ENCODE measurements around the gene GPC5. TPM values are rescaled to one million over a fixed set of nuclear protein-coding genes. Genes with fewer than 3 reads are reported as not detected.
"Not testable (repeated sequence)": the region's sequence is repeated elsewhere in the genome, so short reads cannot be mapped to it uniquely, and the experiment has no call there.

Gene GPC5
- total RNA-seq, 1 donor from 2014 or later: 2.5 TPM

DNA sequence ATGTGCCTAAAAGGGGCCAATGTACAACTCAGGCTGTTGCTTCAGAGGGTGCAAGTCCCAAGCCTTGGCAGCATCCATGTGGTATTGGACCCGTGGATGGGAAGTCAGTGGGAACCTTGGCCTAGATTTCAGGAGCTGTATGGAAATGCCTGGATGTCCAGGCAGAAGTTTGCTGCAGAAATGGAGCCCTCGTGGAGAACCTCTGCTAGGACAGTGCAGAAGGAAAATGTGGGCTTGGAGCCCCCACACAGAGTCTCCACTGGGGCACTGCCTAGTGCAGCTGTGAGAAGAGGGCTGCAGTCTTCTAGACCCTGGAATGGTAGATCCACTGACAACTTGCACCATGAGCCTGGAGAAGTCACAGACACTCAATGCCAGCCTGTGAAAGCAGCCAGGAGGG, 28.5 kb downstream of the GPC5 start:
- ATAC-seq: no peak
- intact Hi-C loops (cut with DNase I): no loop called here
- no peak for DNase-seq (ENCODE audit: low spot score)

DNA sequence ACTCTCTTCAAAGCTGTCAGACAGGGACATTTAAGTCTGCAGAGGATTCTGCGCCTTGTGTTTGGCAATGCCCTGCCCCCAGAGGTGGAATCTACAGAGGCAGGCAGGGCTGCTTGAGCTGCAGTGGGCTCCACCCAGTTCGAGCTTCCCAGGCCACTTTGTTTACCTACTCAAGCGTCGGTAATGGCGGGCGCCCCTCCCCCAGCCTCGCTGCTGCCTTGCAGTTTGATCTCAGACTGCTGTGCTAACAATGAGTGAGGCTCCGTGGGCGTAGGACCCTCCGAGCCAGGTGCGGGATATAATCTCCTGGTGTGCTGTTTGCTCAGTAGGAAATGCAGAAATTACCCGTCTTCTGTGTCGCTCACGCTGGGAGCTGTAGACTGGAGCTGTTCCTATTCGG, 40.3 kb downstream of the GPC5 start:
- intact Hi-C loops (cut with DNase I); ATAC-seq; DNase-seq (ENCODE audit: low spot score): not testable (repeated sequence)

DNA sequence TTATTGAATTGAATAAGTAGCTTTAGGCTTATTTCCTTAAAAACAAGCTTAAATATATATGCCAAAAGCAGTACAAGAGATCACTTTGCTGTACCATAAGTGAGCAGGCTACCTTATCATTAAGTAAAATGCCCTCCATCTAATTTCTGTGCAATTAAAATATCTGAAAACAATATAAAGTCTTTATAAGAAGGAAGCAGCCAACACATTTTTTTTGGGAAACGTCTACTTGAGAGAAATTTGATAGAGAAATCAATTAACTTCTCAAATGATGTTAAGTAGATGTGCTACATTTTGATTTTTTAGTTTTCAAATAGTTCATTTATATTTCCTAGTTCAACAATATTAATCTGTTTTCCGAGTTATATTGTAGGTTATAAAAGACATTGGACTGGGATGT, 52.5 kb downstream of the GPC5 start:
- intact Hi-C loops (cut with DNase I): no loop called here
- DNase-seq (ENCODE audit: low spot score): no peak
- ATAC-seq: no peak

DNA sequence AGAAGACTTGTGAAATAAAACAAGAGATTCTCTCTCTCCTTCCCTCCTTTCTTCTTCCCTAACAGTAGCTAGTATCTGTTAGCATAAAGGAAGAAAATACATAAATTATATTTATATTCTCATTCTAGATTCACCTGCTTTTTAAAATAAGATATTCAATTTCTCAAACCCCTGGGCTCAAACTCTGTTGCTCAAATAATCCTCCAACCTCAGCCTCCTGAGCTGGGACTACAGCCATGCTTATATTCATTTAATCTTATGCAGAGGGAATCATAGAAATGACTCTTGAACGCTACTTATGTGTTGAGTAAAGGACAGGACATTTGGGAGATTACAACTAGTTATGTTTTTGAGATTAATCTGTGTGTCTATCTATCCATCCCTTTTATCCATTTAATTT, 56.2 kb downstream of the GPC5 start:
- ATAC-seq: no peak
- no peak for DNase-seq (ENCODE audit: low spot score)
- intact Hi-C loops (cut with DNase I): no loop called here

DNA sequence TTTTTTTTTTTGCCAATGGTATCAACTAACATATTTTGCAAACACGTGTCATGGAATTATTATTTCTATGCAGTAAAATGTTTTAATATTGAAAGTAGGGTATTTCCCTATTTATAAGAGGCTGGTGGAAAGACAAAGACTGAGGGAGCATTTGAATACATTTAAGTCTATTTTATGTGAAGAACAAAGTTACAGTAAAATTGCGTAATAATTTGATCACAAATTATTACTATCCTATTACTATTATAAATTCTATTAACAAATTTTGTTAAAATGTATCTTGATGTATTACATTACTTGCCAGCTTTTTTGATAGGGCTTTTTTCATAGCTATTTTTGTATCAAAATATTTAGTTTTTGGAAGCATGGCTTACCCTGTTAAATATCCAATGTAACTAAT, 58.4 kb downstream of the GPC5 start:
- DNase-seq (ENCODE audit: low spot score) (no peak), ATAC-seq (no peak)
- intact Hi-C loops (cut with DNase I): no loop called here

DNA sequence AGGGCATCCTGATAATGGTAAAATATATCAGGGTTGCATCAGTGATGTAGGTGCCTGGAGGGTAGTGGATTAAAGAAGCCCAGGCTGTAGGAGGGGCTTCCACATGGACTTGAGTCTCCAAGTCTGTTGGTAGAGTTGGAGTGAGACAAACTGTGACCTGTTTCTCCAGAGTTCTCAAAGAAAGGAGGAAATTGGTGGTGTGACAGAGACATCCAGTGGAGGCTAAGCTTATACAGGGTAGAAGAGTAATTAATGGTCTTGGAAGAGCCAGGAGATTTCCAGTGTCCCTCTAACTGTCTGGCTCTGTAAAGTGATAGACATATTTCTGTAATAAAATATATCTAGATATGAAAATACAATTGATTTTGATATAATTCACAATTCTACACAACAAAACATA, 61.1 kb downstream of the GPC5 start:
- ATAC-seq: no peak
- DNase-seq (ENCODE audit: low spot score): no peak
- intact Hi-C loops (cut with DNase I): no loop called here

DNA sequence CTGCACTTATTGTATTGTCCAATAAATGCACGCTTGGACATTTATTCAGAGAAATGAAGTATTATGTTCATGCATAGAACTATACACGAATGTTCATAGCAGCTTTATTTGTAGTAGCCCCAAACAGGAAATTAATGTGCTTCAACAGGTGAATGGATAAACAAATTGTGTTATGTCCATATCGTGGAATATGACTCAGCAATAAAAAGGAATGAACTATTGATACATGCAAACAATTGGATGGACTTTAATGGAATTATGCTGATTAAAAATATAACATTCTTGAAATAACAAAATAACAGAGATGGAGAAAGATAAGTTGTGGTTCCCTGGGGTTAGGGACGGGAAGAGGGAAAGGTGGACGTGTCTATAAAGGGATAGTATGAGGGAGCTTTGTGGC, 65.9 kb downstream of the GPC5 start:
- DNase-seq (ENCODE audit: low spot score) (no peak), ATAC-seq (no peak)
- intact Hi-C loops (cut with DNase I): no loop called here

DNA sequence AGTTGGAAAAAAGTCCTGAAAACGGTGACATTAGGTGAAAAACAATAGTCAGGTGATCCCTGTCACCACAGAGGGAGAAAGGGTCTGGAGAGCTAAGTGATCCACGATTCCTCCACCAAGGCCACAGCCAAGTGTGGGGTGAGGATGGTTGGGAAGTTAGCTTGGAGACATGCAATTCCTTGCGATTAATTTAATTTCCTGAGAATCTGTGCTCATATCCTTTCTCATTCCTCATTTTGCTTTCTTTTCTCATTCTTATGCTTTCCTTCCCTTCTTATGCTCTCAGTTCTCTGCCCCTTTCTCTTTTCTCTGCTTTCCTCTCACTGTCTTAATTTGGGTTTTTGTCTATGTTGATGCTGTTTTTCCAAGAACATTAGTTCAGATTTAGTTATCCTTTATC, 68.8 kb downstream of the GPC5 start:
- DNase-seq (ENCODE audit: low spot score) (no peak), ATAC-seq (no peak)
- intact Hi-C loops (cut with DNase I): no loop called here

DNA sequence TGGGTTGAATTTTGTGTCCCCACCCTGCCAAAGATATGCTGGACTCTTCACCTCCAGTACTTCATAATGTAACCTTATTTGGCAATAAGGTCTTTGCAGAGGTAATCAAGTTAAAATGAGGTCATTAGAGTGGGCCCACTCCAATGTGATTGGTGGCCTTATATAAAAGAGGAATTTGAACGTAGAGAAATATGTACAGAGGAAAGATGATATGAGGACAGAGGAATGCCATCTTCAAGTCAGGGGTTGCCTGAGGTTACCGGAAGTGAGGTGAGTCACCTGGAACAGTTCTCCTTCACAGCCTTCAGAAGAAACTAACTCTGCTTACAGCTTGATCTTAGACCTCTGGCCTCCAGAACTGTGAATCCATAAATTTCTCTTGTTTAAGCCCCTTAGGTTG, 69.9 kb downstream of the GPC5 start:
- ATAC-seq: no peak
- DNase-seq (ENCODE audit: low spot score): no peak
- intact Hi-C loops (cut with DNase I): no loop called here

DNA sequence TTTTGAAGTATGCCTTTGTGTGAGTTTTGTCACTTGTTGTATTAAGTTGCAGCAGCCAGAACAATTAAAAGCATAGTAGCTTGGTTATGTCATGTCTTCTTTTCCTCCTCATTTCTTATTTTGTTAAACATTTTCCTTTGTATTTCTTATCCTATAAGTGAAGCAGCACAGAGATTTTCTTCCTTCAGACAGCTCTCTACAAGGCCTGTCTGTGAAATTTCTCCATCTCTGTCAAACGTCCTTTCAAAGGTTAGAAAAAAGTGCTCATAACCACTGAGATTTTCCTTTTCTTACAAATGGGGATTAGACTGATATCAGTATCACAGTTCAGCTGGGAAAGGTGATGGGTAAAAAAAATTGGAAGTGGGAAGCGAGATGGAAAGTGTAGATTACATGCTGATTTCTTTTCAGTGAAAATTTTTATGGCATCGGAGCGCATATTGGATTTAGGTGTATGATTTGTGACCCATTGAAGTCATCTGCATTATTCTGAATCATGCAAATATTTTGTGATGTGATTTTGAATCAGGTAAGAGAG, 71.7 kb downstream of the GPC5 start:
- no peak for DNase-seq (ENCODE audit: low spot score)
- ATAC-seq: no peak
- intact Hi-C loops (cut with DNase I): no loop called here

DNA sequence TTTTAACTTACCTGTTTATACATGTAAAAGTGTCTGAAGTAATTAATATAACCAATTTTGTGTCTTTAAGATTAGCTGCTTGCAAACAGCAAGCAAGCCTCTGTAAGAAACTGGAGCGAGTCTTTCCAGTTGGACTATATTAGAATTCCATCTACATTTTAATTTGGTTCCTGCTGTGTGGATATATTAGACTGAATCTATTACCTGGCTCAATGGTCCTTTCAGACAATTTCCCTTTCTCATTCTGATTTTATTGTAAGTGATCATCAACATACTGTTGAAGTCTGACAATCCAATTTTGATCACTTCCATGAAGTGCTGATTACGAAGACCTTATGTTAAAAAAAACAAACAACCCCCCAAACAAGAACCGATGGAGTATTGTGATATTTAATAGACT, 72.3 kb downstream of the GPC5 start:
- DNase-seq (ENCODE audit: low spot score) (no peak), ATAC-seq (no peak)
- intact Hi-C loops (cut with DNase I): no loop called here

DNA sequence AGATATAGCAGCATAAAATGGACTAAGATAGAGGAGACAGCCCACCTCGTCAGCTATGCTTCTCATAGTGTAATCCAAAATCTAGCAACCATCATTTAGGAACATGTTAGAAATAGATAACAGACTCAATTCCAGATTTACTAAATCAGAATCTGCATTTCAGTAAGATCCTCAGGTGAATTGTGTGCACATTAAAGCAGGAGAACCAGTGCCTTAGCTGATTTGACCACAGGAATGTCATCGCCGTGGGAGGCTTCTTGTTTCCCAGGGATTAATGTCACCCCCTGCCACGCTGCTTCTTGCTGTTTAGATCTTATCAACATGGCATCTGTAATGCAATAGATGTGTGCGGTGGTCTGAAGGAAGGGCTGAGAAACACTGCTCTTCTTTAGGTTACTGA, 84.0 kb downstream of the GPC5 start:
- intact Hi-C loops (cut with DNase I): no loop called here
- ATAC-seq: no peak
- no peak for DNase-seq (ENCODE audit: low spot score)

DNA sequence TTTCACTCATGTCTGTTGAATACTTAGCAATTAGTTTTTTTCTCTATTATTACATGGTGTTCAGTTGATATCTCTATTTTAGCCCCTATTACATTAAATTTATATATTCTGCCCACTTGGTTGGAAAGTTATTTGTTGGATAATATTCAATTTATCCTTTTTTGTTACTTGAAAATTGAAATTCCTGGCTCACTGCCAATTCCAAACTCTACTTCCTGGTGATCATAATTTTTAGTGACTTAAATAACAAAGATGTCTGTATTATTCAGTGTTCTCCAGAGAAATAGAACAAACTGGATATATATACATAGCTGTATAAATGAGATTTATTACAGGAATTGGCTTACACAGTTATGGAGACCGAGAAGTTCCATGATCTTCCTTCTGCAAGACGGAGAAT, 93.6 kb downstream of the GPC5 start:
- no peak for DNase-seq (ENCODE audit: low spot score)
- intact Hi-C loops (cut with DNase I): no loop called here
- no peak for ATAC-seq

DNA sequence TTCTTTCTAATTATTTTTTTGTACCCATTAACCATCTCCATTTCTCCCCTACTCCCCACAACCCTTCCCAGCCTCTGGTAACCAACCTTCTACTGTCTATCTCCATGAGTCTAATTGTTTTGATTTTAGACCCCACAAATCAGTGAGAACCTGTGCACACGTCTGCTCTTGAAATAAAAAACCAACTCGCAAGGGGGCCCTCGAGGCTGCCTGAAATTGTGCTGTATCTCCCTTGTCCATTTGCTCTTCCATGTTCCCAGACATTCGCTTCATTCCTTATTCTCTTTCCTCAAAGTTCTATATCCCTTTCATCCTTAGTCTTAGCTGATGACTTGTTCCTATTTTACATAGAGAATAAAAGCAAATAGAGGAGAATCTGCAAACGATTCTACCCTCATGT, 95.0 kb downstream of the GPC5 start:
- no peak for ATAC-seq
- intact Hi-C loops (cut with DNase I): no loop called here
- no peak for DNase-seq (ENCODE audit: low spot score)

DNA sequence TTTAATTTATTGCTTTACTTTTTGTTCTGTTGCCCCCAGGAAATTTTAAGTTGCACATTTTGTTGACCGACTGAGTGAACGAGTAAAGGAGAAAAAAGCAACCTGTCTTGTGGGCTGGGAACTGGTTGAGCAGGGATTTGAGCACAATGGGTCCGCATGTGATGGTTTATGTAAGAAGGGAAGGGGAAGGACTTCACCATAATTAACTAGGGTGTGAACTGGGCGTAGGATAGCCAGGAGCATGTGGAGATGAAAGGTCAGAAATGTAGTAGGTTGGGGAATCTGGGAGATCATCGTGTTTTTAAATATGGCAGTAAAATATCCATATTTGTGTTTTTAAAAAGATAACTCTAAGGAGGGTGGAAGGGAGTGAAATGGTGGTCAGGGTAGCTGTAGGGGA, 99.9 kb downstream of the GPC5 start:
- ATAC-seq (no peak), DNase-seq (ENCODE audit: low spot score) (no peak)
- intact Hi-C loops (cut with DNase I): no loop called here

DNA sequence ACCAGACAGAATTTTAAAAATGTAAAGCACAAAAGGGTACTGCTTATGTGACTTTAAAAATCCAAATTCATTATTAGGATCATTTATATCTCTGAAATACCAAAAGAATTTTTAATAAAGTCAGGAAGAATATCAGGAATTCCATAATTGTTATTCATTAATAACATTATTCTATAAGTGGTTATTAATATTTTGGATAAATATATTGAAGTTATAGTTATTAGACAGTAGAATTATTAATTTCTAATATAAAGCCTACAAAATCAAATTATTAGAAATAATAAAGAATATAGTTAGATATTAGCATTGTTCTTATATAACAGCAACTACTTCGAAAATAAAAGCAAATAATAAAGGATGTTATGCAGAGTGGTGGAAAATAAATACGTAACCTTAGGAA, 105.8 kb downstream of the GPC5 start:
- DNase-seq (ENCODE audit: low spot score) (no peak), ATAC-seq (no peak)
- intact Hi-C loops (cut with DNase I): no loop called here

DNA sequence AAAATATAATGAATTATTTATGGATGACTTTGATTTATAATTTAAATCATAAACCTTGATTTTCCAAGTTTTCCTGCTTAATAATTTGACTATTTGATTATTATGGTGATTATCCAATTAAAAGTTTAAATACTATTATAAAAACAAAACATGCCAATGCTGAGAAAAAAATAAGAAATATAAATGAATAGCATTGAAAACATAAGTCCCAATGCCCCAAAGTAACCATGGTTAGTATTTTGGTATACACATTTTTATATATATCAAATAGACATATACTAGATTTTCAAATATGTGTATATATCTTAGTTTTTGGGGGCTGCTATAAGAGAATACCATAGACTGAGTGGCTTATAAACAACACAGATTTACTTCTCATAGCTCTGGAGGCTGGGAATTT, 108.3 kb downstream of the GPC5 start:
- DNase-seq (ENCODE audit: low spot score) (no peak), ATAC-seq (no peak)
- intact Hi-C loops (cut with DNase I): no loop called here

DNA sequence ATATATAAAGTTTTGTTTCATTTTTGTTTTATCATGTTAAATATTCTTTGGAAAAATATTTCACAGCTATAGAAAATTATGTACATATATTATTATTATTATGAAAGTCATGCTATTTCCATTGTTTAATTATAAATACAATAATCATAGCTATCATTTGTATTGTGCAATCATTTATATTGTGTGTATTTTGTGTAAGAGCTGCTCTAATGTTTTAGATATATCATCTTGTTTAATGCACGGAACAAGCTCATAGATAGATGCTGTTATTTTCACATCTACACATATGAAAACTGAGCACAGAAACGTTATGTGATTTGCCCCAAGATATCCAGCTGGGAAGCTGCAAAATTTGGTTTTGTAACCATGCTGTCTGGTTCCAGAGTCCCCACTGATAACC, 111.6 kb downstream of the GPC5 start:
- ATAC-seq: no peak
- DNase-seq (ENCODE audit: low spot score): no peak
- intact Hi-C loops (cut with DNase I): no loop called here

DNA sequence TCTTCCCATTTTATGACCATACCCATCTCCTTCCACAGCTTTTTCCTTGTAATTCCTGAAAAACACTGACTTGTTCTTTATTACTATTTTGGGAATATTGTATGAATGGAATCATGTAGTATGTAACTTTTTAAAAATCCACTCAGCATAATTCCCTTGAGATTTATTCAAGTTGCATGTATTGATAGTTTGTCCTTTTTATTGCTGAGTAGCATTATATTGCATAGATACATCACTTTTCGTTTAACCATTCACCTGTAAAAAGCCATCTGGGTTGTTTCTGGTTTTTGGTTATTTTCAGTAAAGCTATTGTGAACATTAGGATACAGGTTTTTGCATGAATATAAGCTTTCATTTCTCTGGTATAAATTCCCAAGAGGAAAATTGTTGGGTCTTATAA, 115.4 kb downstream of the GPC5 start:
- intact Hi-C loops (cut with DNase I): no loop called here
- DNase-seq (ENCODE audit: low spot score) (no peak), ATAC-seq (no peak)

DNA sequence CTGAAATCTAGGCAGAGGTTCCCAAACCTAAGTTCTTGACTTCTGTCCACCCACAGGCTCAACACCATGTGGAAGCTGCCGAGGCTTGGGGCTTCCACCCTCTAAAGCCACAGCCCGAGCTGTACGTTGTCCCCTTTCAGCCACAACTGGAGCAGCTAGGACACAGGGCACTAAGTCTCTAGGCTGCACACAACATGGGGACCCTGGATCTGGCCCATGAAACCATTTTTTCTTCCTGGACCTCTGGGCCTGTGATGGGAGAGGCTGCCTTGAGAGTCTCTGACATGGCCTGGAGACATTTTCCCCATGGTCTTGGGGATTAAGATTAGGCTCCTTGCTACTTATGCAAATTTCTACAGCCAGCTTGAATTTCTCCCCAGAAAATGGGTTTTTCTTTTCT, 118.4 kb downstream of the GPC5 start:
- no peak for ATAC-seq
- no peak for DNase-seq (ENCODE audit: low spot score)
- intact Hi-C loops (cut with DNase I): no loop called here

DNA sequence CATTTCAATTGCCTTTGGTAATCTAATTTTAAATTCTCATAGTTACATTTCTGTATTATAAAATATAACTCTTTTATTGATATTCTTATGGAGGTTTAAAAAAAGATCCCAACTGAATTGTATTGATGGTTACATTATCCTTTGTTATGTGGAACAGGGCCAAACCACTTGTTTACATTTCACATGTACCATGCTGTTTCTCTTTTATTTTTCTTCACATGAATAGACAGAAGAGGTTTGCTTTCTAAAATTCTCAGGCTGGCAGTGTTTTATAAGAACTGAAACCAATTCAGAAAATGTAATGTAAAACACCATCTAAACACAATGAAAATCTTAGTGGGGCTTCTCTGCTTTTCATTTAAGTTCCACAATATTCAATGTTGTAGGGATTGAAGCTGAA, 122.5 kb downstream of the GPC5 start:
- intact Hi-C loops (cut with DNase I): no loop called here
- no peak for DNase-seq (ENCODE audit: low spot score)
- ATAC-seq: no peak

DNA sequence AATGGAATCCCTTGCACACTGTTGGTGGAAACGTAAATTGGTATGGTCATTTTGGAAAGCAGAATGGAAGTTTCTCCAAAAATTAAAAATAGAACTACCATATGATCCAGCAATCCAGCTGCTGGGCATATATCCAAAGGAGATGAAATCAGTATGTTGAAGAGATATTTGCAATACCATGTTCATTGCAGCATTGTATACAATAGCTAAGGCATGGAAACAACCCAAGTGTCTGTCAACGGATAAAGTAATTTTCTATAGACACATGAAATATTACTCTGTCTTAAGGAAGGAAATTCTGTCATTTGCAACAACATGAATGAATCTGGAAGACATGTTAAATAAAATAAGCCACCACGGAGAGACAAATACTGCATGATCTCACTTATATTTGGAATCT, 124.7 kb downstream of the GPC5 start:
- DNase-seq (ENCODE audit: low spot score) (no peak), ATAC-seq (no peak)
- intact Hi-C loops (cut with DNase I): no loop called here
